NCI-H2227 (cell line): ENCODE measurements around the gene NOS3.
"Not testable (repeated sequence)": the region's sequence is repeated elsewhere in the genome, so short reads cannot be mapped to it uniquely, and the experiment has no call there.

Experiments used
- DNase-seq: peaks from one replicate; lab custom pipeline; 2025; ENCODE audit not compliant: unreplicated experiment; lab: John Stamatoyannopoulos, UW

The NOS3 gene

GRCh38 chr7:150999001-150999400 is 8.2 kb downstream of the NOS3 start:
- DNase-seq = no peak

DNA sequence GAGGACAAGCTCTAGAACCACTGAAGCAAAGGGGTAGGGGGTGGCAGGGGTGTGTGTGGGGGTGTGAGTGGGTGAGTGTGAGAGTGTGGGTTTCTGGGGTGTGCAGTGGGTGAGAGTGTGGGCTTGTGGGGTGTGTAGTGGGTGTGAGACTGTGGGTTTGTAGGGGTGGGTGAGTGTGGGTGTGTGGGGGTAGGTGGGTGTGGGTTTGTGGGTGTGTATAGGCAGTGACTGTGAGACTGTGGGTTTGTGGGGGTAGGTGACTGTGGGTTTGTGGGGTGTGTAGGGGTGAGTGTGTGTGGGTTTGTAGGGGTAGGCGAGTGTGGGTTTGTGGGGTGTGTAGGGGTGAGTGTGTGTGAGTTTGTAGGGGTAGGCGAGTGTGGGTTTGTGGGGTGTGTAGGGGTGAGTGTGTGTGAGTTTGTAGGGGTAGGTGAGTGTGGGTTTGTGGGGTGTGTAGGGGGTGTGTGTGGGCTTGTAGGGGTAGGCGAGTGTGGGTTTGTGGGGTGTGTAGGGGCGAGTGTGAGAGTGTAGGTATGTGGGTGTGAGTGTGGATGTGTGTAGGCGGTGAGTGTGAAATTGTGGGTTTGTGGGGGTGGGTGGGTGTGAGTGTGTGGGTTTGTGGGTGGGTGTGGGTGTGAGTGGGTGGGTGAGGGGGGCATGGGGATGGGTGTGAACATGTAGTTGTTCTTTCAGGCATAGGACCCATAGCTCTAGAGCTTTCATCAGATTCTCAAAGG is 8.8 kb downstream of the NOS3 start:
- DNase-seq = no peak

DNA sequence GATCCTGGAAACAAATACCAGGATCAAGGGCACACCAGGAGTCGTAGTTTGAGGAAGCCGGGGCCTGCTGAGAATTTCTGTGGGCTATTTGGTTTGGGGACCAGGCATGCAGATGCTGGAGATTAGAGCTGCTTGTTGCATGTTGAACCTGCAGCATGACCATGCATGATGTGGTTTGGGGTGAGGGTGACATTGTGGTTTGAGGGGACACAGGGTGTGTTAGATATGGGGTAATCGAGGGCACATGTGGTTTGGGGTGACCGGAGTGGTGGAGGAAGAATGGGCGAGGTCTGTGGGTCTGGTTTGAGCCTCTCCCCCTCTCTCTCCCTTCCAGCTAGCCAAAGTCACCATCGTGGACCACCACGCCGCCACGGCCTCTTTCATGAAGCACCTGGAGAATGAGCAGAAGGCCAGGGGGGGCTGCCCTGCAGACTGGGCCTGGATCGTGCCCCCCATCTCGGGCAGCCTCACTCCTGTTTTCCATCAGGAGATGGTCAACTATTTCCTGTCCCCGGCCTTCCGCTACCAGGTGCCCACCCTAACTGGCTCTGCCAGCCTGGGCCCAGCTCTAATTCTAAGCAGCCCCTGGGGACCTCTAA is 10.2 kb downstream of the NOS3 start:
- no peak for DNase-seq

- DNase-seq = no peak
Measured at GRCh38 chr7:151001546-151001945, 10.7 kb downstream of the NOS3 start.

- DNase-seq = no peak
Measured at GRCh38 chr7:151003572-151003971, 12.8 kb downstream of the NOS3 start.

DNA sequence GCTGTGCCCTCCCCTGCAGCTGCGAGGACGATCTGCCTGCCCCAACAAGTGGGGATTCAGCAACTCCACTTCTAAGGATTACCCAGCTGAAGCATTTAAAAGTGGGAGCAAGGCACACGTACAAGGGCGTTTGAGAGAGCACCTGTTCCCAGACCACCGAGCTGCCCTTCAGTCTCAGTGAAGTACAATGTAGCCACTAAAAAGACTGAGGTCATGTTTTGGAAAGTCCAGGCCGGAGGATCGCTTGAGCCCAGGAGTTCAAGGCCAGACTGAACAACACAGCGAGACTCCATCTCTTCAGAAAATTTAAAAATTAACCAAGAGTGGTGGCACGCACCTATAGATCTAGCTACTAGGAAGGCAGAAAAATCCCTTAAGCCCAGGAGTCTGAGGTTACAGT is 14.7 kb downstream of the NOS3 start:
- no peak for DNase-seq

DNA sequence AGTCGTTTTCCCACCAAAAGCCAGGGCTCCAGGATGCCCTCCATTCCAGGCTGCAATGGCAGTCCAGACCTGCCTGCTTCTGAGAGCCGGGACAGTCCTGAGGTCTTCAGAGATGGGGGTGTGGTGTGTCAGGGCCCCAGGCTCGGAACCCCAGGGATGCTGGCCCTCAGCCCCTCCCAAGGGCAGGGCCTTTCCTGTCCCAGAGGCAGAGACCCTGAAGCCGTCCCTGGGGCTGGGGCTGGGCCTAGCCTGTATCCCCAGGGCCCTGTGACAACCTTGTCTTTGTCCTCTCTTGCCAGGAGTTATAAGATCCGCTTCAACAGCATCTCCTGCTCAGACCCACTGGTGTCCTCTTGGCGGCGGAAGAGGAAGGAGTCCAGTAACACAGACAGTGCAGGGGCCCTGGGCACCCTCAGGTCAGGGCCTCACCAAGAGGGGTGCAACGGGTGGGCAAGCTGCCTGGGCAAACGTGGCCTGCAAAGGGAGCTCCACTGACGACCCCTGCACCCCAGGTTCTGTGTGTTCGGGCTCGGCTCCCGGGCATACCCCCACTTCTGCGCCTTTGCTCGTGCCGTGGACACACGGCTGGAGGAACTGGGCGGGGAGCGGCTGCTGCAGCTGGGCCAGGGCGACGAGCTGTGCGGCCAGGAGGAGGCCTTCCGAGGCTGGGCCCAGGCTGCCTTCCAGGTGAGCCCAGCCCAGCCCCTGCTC is 15.9 kb downstream of the NOS3 start:
- DNase-seq = no peak

DNA sequence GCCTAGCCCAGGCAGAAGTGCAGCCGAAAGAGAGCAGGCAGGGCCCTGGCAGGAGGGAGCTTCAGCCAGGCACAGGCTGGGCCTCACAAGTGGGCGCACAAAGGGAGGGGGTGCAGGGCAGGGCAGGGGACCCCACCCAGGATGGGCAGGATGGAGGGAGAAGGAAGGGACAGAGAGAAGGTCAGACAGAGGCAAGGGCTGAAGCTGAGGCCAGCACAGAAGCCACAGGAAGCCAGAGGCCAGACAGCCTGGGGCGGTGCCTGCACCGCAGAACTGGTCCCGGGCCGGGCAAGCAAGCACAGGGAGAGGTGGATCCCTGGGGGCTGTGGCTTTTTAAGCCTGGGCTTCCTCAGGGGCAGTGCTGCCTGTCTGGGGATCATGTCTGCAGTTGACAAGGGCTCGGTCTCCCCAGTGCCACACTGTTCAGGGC is 16.7 kb downstream of the NOS3 start:
- DNase-seq = no peak

DNA sequence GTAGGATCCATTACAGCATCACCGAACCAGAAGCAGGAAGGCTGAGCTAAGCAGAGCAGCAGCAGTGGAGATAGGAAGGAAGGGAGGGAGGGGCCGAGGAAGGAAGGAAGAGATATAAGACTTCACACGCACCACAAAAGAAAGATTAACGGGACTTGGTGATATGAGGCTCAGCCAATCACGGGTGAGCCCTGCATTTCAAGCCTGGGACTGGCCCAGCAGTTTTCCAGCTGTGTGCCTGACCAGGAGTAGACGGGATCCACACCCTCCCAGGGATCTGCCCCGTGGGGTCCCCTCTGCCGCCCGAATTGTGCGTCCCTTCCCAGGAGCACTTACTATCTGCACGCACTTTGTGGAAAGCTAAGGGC is 17.3 kb downstream of the NOS3 start:
- DNase-seq = no peak

- DNase-seq = no peak
Measured at GRCh38 chr7:151008511-151009323, 17.9 kb downstream of the NOS3 start.

- DNase-seq = no peak
Measured at GRCh38 chr7:151009327-151010036, 18.7 kb downstream of the NOS3 start.

DNA sequence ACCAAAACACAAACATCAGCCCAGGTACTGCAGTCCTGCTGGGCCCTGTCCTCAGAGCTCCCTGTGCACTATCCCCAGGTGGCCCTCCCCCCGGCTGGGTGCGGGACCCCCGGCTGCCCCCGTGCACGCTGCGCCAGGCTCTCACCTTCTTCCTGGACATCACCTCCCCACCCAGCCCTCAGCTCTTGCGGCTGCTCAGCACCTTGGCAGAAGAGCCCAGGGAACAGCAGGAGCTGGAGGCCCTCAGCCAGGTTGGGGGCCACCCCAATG is 19.2 kb downstream of the NOS3 start:
- DNase-seq = no peak

DNA sequence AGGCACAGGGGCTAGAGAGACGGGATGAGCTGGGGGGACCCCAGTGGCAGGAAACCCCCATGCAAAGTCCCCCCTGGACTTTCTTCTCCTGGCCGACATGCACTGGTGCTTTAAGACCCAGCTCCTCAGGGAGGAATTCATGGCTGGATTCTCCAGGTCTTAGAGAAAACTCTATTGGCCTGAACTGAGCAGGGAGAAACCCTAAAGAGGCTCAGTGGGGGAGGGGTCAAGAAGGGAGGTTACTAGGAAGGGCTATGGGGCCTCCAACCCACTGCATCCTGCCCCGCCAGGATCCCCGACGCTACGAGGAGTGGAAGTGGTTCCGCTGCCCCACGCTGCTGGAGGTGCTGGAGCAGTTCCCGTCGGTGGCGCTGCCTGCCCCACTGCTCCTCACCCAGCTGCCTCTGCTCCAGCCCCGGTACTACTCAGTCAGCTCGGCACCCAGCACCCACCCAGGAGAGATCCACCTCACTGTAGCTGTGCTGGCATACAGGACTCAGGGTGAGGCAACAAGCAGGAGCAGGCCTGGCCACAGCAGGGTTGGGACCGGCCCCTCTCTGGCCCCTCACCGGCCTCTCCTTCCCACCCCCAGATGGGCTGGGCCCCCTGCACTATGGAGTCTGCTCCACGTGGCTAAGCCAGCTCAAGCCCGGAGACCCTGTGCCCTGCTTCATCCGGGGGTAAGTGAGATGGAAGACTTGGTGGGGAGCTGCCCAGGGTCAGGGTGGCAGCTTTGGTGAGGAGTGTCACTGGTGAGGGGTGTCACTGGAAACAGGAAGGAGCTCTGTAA is 19.7 kb downstream of the NOS3 start:
- DNase-seq = peak; percentile 36

DNA sequence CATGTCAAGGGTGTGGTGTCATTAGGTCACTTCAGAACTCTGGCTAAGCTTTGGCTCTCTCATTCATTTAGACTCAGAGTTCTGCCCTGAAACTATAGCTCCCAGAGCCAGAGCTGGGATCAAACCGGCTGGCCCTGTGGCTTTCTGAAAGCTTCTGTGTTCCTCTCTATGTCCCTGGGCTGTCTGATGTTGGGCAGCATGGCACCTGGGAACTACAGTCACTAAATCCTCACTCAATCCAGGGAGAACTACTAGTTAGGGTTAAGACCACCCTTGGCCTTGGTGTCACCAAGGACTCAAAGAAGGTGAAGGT is 20.2 kb downstream of the NOS3 start:
- no peak for DNase-seq

- not testable (repeated sequence) for DNase-seq
Measured at GRCh38 chr7:151011616-151012015, 20.8 kb downstream of the NOS3 start.

DNA sequence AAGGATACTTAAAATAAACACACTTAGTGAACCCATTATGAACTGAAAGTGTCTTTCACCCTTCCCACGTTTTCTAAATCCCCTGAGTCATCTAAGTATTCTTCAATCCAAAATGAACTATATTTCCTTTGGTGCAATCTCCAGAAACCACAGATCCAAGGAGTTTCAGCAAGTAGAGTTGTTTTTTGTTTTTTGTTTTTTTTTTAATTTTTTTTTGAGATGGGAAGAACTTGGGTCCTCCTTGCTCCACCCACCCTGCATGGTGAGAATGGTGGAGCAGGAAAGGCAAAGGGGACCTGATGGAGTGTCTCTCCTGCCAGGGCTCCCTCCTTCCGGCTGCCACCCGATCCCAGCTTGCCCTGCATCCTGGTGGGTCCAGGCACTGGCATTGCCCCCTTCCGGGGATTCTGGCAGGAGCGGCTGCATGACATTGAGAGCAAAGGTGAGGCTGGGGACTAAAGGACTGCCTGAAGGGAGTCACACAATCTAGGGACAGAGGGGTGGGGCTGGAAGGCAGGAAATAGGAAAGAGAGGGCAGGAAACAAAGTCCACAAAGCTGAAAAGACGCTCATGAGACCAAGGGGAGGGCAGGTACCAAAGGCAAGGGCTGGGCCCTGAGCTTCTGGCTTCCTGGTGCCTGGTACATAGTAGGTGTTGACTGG is 21.3 kb downstream of the NOS3 start:
- DNase-seq = no peak

DNA sequence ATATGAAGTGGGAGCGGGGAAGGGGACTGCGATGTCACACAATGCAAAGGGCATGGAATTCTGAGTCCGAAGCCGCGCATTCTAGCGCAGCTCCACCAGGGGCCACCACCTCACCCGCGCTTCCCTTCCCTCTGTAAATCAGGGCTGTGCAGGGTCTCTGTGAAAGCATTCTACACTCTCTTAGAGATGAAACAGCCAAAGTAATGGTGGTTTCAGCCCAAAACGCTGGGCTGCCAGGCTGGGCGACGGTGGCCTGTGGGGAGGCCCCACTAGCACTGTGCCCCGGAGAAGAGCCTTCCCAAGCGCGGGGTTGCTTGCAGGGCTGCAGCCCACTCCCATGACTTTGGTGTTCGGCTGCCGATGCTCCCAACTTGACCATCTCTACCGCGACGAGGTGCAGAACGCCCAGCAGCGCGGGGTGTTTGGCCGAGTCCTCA is 22.1 kb downstream of the NOS3 start:
- DNase-seq = no peak

DNA sequence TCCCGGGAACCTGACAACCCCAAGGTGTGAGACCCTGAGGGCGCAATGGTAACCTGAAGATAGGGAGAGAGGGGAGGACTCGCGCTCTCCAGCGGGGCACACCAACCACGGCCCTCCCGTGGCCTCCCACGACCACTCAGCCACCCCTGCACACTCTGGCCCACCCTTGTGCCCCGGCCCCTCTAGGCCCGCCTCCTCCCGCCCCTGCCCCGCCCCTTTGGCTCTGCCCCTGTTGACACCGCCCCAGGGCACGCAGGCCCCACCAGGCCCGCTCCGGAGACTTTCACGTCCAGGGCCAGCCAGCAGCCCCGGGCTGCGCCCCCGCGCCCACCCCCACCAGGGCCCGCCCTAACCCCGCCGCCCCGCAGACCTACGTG is 22.5 kb downstream of the NOS3 start:
- no peak for DNase-seq

DNA sequence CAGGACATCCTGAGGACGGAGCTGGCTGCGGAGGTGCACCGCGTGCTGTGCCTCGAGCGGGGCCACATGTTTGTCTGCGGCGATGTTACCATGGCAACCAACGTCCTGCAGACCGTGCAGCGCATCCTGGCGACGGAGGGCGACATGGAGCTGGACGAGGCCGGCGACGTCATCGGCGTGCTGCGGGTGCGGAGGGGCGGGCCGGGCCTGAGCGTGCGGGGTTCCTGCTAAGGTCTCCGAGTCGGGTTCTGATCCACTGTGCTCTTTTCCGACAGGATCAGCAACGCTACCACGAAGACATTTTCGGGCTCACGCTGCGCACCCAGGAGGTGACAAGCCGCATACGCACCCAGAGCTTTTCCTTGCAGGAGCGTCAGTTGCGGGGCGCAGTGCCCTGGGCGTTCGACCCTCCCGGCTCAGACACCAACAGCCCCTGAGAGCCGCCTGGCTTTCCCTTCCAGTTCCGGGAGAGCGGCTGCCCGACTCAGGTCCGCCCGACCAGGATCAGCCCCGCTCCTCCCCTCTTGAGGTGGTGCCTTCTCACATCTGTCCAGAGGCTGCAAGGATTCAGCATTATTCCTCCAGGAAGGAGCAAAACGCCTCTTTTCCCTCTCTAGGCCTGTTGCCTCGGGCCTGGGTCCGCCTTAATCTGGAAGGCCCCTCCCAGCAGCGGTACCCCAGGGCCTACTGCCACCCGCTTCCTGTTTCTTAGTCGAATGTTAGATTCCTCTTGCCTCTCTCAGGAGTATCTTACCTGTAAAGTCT is 23.1 kb downstream of the NOS3 start:
- DNase-seq = no peak
